HG03432 (cell line): ENCODE data around the gene C6orf120.

Experiments
- ATAC-seq: cut with Tn5 transposase; IDR thresholded peaks from one replicate; pipeline ENCODE4 v1.9.1; 2021; ENCODE audit warnings: mild to moderate bottlenecking, moderate library complexity; ENCODE audit not compliant: unreplicated experiment

C6orf120 gene

GRCh38 chr6:169724494-169725124 is 22.7 kb downstream of the C6orf120 start, which contains the start of gene PHF10:
Gene PHF10, minus strand, starts transcription at chr6:169724500. Its CDS starts 569 bp downstream, at chr6:169723931.
- peak; percentile 55 for ATAC-seq

- ATAC-seq, result peak; percentile 21
Measured at GRCh38 chr6:169725125-169726048, 23.5 kb downstream of the C6orf120 start.

GRCh38 chr6:169726049-169726400 is 24.1 kb downstream of the C6orf120 start:
- no peak for ATAC-seq

GRCh38 chr6:169726963-169727362 is 25.0 kb downstream of the C6orf120 start:
- no peak for ATAC-seq

- ATAC-seq, result no peak
Measured at GRCh38 chr6:169729961-169730360, 28.0 kb downstream of the C6orf120 start.

- no peak for ATAC-seq
Measured at GRCh38 chr6:169738204-169738975, 36.5 kb downstream of the C6orf120 start.

GRCh38 chr6:169738976-169739529 is 37.1 kb downstream of the C6orf120 start:
- no peak for ATAC-seq

GRCh38 chr6:169741344-169741743 is 39.4 kb downstream of the C6orf120 start:
- ATAC-seq, result no peak

- ATAC-seq, result no peak
Measured at GRCh38 chr6:169745405-169745804, 43.5 kb downstream of the C6orf120 start.

- ATAC-seq, result no peak
Measured at GRCh38 chr6:169746556-169746955, 44.6 kb downstream of the C6orf120 start.

- peak; percentile 96 for ATAC-seq
Measured at GRCh38 chr6:169751242-169752073, 49.5 kb downstream of the C6orf120 start, which contains the start of the genes DYNLT2 and ERMARD. Gene DYNLT2, minus strand, starts transcription at chr6:169751572. Its CDS starts 114 bp downstream, at chr6:169751458. Gene ERMARD, plus strand, starts transcription at chr6:169751622. Its CDS starts 36 bp downstream, at chr6:169751658.

- ATAC-seq, result no peak
Measured at GRCh38 chr6:169752074-169752623, 50.2 kb downstream of the C6orf120 start.
